ENCODE measurements around the gene RNF38.
"Not testable (repeated sequence)": the region's sequence is repeated elsewhere in the genome, so short reads cannot be mapped to it uniquely, and the experiment has no call there.

RNF38 gene

GRCh38 chr9:36301227-36301626 is 98.8 kb downstream of the RNF38 start:
- WGBS (ENCODE audit: insufficient coverage) = 91% methylated on average over 5 of the region's 5 CpGs
- Histone ChIP-seq H3K27me3 (replicated peaks in 2 of 5; ENCODE audit: control insufficient read depth in 4 of 5, insufficient read depth in 5 of 5, low read length in 4 of 5) (no peaks in the 10 kb centered on the region), H3K4me1 (ENCODE audit: control extremely low read depth in 1 of 4, control insufficient read depth in 4 of 4, insufficient read depth in 4 of 4, low read length in 3 of 4) (no peaks in the 10 kb centered on the region), H3K27ac (ENCODE audit: insufficient read depth in 1 of 2, low read depth in 1 of 2, low read length in 2 of 2, poor library complexity in 1 of 2, severe bottlenecking in 2 of 2) (no peak overlapping the region), H3K4me3 (ENCODE audit: control insufficient read depth in 1 of 7, extremely low read depth in 1 of 7, insufficient read depth in 4 of 7, low read depth in 2 of 7, low read length in 6 of 7) (no peak overlapping the region), H3K36me3 (ENCODE audit: control insufficient read depth in 4 of 4, insufficient read depth in 4 of 4, low read length in 3 of 4) (no peaks in the 10 kb centered on the region), H3K9me3 (ENCODE audit: control extremely low read depth in 1 of 5, control insufficient read depth in 4 of 5, insufficient read depth in 2 of 5, low read depth in 1 of 5, low read length in 4 of 5) (no peaks in the 10 kb centered on the region)
- POLR2A ChIA-PET = interaction anchor here (1.0 kb wide), 1 partner anchor 93 kb away, joined by 4 read pairs; no protein-coding TSS in a partner anchor
- no peak for DNase-seq
- CTCF ChIA-PET = no interaction called here

- H3K27me3 ChIP-seq (replicated peaks in 2 of 5; ENCODE audit: control insufficient read depth in 4 of 5, insufficient read depth in 5 of 5, low read length in 4 of 5) = no peaks in the 10 kb centered on the region
- ChIA-PET POLR2A (no interaction called here), CTCF (no interaction called here)
- H3K4me1 ChIP-seq (ENCODE audit: control extremely low read depth in 1 of 4, control insufficient read depth in 4 of 4, insufficient read depth in 4 of 4, low read length in 3 of 4) = no peaks in the 10 kb centered on the region
- no peaks in the 10 kb centered on the region for H3K36me3 ChIP-seq (ENCODE audit: control insufficient read depth in 4 of 4, insufficient read depth in 4 of 4, low read length in 3 of 4)
- no peak overlapping the region for H3K27ac ChIP-seq (ENCODE audit: insufficient read depth in 1 of 2, low read depth in 1 of 2, low read length in 2 of 2, poor library complexity in 1 of 2, severe bottlenecking in 2 of 2)
- H3K9me3 ChIP-seq (ENCODE audit: control extremely low read depth in 1 of 5, control insufficient read depth in 4 of 5, insufficient read depth in 2 of 5, low read depth in 1 of 5, low read length in 4 of 5) = no peaks in the 10 kb centered on the region
- no peak for DNase-seq
- H3K4me3 ChIP-seq (ENCODE audit: control insufficient read depth in 1 of 7, extremely low read depth in 1 of 7, insufficient read depth in 4 of 7, low read depth in 2 of 7, low read length in 6 of 7) = no peak overlapping the region
- 100% methylated on average over 2 of the region's 3 CpGs for WGBS (ENCODE audit: insufficient coverage)
Observed at GRCh38 chr9:36298566-36298965, 101.5 kb downstream of the RNF38 start.

- DNase-seq = no peak
- Histone ChIP-seq H3K36me3 (ENCODE audit: control insufficient read depth in 4 of 4, insufficient read depth in 4 of 4, low read length in 3 of 4) (no peaks in the 10 kb centered on the region), H3K27ac (ENCODE audit: insufficient read depth in 1 of 2, low read depth in 1 of 2, low read length in 2 of 2, poor library complexity in 1 of 2, severe bottlenecking in 2 of 2) (no peak overlapping the region), H3K4me1 (ENCODE audit: control extremely low read depth in 1 of 4, control insufficient read depth in 4 of 4, insufficient read depth in 4 of 4, low read length in 3 of 4) (no peaks in the 10 kb centered on the region), H3K9me3 (ENCODE audit: control extremely low read depth in 1 of 5, control insufficient read depth in 4 of 5, insufficient read depth in 2 of 5, low read depth in 1 of 5, low read length in 4 of 5) (no peaks in the 10 kb centered on the region), H3K27me3 (replicated peaks in 2 of 5; ENCODE audit: control insufficient read depth in 4 of 5, insufficient read depth in 5 of 5, low read length in 4 of 5) (no peaks in the 10 kb centered on the region), H3K4me3 (ENCODE audit: control insufficient read depth in 1 of 7, extremely low read depth in 1 of 7, insufficient read depth in 4 of 7, low read depth in 2 of 7, low read length in 6 of 7) (no peak overlapping the region)
- POLR2A ChIA-PET = no interaction called here
- CTCF ChIA-PET = no interaction called here
- no CpG with 5 or more reads among the region's 2 CpGs for WGBS (ENCODE audit: insufficient coverage)
Observed at GRCh38 chr9:36297798-36298197, 102.3 kb downstream of the RNF38 start.

- WGBS (ENCODE audit: insufficient coverage) = 100% methylated on average over 2 of the region's 3 CpGs
- CTCF ChIA-PET = interaction anchor here (0.9 kb wide), 2 partner anchors 12 to 26 kb away, joined by 3 read pairs; no protein-coding TSS in a partner anchor
- H3K9me3 ChIP-seq (ENCODE audit: control extremely low read depth in 1 of 5, control insufficient read depth in 4 of 5, insufficient read depth in 2 of 5, low read depth in 1 of 5, low read length in 4 of 5); H3K36me3 ChIP-seq (ENCODE audit: control insufficient read depth in 4 of 4, insufficient read depth in 4 of 4, low read length in 3 of 4); H3K4me3 ChIP-seq (ENCODE audit: control insufficient read depth in 1 of 7, extremely low read depth in 1 of 7, insufficient read depth in 4 of 7, low read depth in 2 of 7, low read length in 6 of 7); DNase-seq; H3K27ac ChIP-seq (ENCODE audit: insufficient read depth in 1 of 2, low read depth in 1 of 2, low read length in 2 of 2, poor library complexity in 1 of 2, severe bottlenecking in 2 of 2); POLR2A ChIA-PET; H3K4me1 ChIP-seq (ENCODE audit: control extremely low read depth in 1 of 4, control insufficient read depth in 4 of 4, insufficient read depth in 4 of 4, low read length in 3 of 4); H3K27me3 ChIP-seq (replicated peaks in 2 of 5; ENCODE audit: control insufficient read depth in 4 of 5, insufficient read depth in 5 of 5, low read length in 4 of 5): not testable (repeated sequence)
Observed at GRCh38 chr9:36294996-36295395, 105.1 kb downstream of the RNF38 start.

GRCh38 chr9:36293918-36294317 is 106.2 kb downstream of the RNF38 start:
- H3K9me3 ChIP-seq (ENCODE audit: control extremely low read depth in 1 of 5, control insufficient read depth in 4 of 5, insufficient read depth in 2 of 5, low read depth in 1 of 5, low read length in 4 of 5) = no peaks in the 10 kb centered on the region
- H3K27me3 ChIP-seq (replicated peaks in 2 of 5; ENCODE audit: control insufficient read depth in 4 of 5, insufficient read depth in 5 of 5, low read length in 4 of 5) = no peaks in the 10 kb centered on the region
- ChIA-PET CTCF (interaction anchor here (0.6 to 0.9 kb wide), 3 partner anchors 11 to 25 kb away, joined by 3 read pairs; no protein-coding TSS in a partner anchor), POLR2A (no interaction called here)
- no peak for DNase-seq
- H3K4me1 ChIP-seq (ENCODE audit: control extremely low read depth in 1 of 4, control insufficient read depth in 4 of 4, insufficient read depth in 4 of 4, low read length in 3 of 4) = no peaks in the 10 kb centered on the region
- no peak overlapping the region for H3K4me3 ChIP-seq (ENCODE audit: control insufficient read depth in 1 of 7, extremely low read depth in 1 of 7, insufficient read depth in 4 of 7, low read depth in 2 of 7, low read length in 6 of 7)
- H3K27ac ChIP-seq (ENCODE audit: insufficient read depth in 1 of 2, low read depth in 1 of 2, low read length in 2 of 2, poor library complexity in 1 of 2, severe bottlenecking in 2 of 2) = no peak overlapping the region
- WGBS (ENCODE audit: insufficient coverage) = 100% methylated on average over 5 of the region's 5 CpGs
- no peaks in the 10 kb centered on the region for H3K36me3 ChIP-seq (ENCODE audit: control insufficient read depth in 4 of 4, insufficient read depth in 4 of 4, low read length in 3 of 4)

- no peaks in the 10 kb centered on the region for H3K36me3 ChIP-seq (ENCODE audit: control insufficient read depth in 4 of 4, insufficient read depth in 4 of 4, low read length in 3 of 4)
- H3K27me3 ChIP-seq (replicated peaks in 2 of 5; ENCODE audit: control insufficient read depth in 4 of 5, insufficient read depth in 5 of 5, low read length in 4 of 5) = no peaks in the 10 kb centered on the region
- H3K4me1 ChIP-seq (ENCODE audit: control extremely low read depth in 1 of 4, control insufficient read depth in 4 of 4, insufficient read depth in 4 of 4, low read length in 3 of 4) = no peaks in the 10 kb centered on the region
- CTCF ChIA-PET = no interaction called here
- WGBS (ENCODE audit: insufficient coverage) = 97% methylated on average over 7 of the region's 7 CpGs
- H3K9me3 ChIP-seq (ENCODE audit: control extremely low read depth in 1 of 5, control insufficient read depth in 4 of 5, insufficient read depth in 2 of 5, low read depth in 1 of 5, low read length in 4 of 5) = no peaks in the 10 kb centered on the region
- H3K4me3 ChIP-seq (ENCODE audit: control insufficient read depth in 1 of 7, extremely low read depth in 1 of 7, insufficient read depth in 4 of 7, low read depth in 2 of 7, low read length in 6 of 7) = no peak overlapping the region
- DNase-seq = no peak
- H3K27ac ChIP-seq (ENCODE audit: insufficient read depth in 1 of 2, low read depth in 1 of 2, low read length in 2 of 2, poor library complexity in 1 of 2, severe bottlenecking in 2 of 2) = no peak overlapping the region
- POLR2A ChIA-PET = no interaction called here
Observed at GRCh38 chr9:36293171-36293570, 106.9 kb downstream of the RNF38 start.

GRCh38 chr9:36292641-36293040 is 107.4 kb downstream of the RNF38 start:
- H3K4me3 ChIP-seq (ENCODE audit: control insufficient read depth in 1 of 7, extremely low read depth in 1 of 7, insufficient read depth in 4 of 7, low read depth in 2 of 7, low read length in 6 of 7) = no peak overlapping the region
- 97% methylated on average over 12 of the region's 12 CpGs for WGBS (ENCODE audit: insufficient coverage)
- H3K27ac ChIP-seq (ENCODE audit: insufficient read depth in 1 of 2, low read depth in 1 of 2, low read length in 2 of 2, poor library complexity in 1 of 2, severe bottlenecking in 2 of 2) = no peak overlapping the region
- no peaks in the 10 kb centered on the region for H3K4me1 ChIP-seq (ENCODE audit: control extremely low read depth in 1 of 4, control insufficient read depth in 4 of 4, insufficient read depth in 4 of 4, low read length in 3 of 4)
- H3K36me3 ChIP-seq (ENCODE audit: control insufficient read depth in 4 of 4, insufficient read depth in 4 of 4, low read length in 3 of 4) = no peaks in the 10 kb centered on the region
- H3K9me3 ChIP-seq (ENCODE audit: control extremely low read depth in 1 of 5, control insufficient read depth in 4 of 5, insufficient read depth in 2 of 5, low read depth in 1 of 5, low read length in 4 of 5) = no peaks in the 10 kb centered on the region
- ChIA-PET CTCF (no interaction called here), POLR2A (no interaction called here)
- no peaks in the 10 kb centered on the region for H3K27me3 ChIP-seq (replicated peaks in 2 of 5; ENCODE audit: control insufficient read depth in 4 of 5, insufficient read depth in 5 of 5, low read length in 4 of 5)
- no peak for DNase-seq

All from common myeloid progenitor, CD34-positive (primary cell).